GM12874 (cell line): ENCODE data around the gene MFGE8.

Source experiments
- TF ChIP-seq, protein P1 (sequence below): IDR thresholded peaks from 2 replicates; pipeline ENCODE4 v1.5.1; 2011; ENCODE audit warnings: low read depth, mild to moderate bottlenecking, control low read depth, low read length, moderate library complexity; ENCODE audit not compliant: insufficient read depth

The MFGE8 gene

DNA sequence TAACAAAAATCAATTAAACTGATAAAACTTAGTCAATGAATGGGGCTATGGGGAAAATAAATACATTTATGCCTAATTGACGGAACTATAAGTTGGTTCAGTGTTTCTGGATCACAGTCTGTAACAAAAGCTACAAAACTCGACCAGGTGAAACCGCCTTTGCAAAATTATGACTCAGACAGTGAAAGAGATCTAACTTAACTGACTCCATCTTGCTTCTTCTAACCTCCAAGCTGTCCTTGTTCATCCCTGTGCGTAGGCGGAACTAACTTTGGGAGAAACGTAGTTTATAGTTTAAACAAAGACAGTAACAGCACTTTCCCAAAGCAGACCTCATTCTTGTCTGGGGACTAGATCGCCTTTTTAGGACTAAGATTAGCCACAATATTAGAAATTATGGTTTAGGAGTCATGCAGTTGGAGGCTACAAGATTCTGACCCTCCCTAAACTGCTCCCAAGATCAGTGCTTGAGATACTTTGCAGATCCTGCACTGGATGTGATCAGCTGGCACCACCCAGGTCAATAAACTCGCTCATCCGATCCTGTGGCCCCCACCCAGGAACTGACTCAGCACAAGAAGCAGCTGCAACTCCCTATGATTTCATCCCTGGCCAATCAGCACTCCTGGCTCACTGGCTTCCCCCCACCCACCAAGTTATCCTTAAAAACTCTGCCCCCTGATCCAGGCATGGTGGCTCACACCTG is 7.2 kb upstream of the MFGE8 start:
- TF ChIP-seq, protein P1, sequence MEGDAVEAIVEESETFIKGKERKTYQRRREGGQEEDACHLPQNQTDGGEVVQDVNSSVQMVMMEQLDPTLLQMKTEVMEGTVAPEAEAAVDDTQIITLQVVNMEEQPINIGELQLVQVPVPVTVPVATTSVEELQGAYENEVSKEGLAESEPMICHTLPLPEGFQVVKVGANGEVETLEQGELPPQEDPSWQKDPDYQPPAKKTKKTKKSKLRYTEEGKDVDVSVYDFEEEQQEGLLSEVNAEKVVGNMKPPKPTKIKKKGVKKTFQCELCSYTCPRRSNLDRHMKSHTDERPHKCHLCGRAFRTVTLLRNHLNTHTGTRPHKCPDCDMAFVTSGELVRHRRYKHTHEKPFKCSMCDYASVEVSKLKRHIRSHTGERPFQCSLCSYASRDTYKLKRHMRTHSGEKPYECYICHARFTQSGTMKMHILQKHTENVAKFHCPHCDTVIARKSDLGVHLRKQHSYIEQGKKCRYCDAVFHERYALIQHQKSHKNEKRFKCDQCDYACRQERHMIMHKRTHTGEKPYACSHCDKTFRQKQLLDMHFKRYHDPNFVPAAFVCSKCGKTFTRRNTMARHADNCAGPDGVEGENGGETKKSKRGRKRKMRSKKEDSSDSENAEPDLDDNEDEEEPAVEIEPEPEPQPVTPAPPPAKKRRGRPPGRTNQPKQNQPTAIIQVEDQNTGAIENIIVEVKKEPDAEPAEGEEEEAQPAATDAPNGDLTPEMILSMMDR: no peak

DNA sequence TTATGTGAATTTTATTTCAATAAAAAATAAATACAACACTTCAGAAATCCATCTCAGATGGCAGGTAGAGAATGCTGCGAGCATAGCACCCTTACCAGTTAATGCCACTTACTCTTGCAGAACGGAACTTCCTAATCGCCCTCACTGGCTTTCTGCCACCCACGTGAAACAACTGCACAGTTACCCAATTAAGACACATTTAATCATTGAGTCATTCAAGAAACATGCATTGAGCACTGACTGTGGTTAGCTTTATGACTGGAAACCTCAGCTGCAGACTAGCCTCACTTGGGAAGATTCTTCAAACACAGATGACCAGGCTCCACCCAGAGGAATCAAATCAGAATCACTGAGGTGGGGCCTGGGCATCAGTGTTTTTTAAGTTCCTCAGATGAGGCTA is 5.6 kb upstream of the MFGE8 start:
- TF ChIP-seq, protein P1: no peak

DNA sequence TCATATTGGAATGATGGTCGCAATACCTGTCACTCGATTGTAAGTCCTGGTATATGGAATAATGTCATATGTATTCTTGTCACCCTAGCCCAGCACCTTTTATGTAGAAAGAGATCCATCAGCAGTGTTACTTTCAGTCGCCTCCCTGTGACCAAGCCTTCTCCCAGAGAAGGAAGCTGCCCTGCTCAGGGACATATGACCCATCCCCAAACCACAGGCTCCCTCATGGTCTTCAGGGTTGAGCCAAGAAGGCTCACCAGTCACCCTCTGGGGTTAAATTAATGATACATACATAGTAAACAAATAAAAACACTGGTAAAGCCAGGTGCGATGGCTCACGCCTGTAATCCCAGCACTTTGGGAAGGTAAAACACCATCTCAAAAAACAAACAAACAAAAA is 4.6 kb upstream of the MFGE8 start:
- TF ChIP-seq, protein P1: no peak

DNA sequence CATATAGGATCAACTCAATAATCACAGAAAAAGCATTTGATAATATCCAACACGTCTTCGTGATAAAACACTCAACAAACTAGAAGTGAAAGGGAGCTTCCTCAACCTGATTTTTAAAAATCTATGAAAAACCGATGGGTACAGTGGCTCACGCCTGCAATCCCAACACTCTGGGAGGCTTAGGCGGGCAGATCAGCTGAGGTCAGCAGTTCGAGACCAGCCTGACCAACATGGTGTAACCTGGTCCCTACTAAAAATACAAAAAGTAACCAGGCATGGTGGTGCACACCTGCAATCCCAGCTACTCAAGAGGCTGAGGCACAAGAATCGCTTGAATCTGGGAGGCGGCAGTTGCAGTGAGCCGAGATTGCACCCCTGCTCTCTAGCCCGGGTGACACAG is 2.2 kb upstream of the MFGE8 start:
- TF ChIP-seq, protein P1: no peak

DNA sequence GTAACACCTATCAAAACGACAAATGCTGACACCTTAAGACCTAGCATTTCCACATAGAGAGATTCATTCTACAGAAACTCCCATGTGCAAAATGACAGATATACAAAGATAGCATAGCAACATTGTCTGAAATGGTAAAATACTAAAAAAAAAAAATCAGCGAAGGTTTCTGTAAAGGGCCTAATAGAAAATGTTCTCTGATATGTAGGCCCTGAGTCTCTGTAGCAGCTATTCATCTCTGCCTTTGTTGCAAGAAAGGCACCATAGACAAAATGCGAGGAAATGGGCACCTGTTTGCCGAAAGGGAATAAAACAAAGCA is 631 bp upstream of the MFGE8 start:
- TF ChIP-seq, protein P1: no peak

DNA sequence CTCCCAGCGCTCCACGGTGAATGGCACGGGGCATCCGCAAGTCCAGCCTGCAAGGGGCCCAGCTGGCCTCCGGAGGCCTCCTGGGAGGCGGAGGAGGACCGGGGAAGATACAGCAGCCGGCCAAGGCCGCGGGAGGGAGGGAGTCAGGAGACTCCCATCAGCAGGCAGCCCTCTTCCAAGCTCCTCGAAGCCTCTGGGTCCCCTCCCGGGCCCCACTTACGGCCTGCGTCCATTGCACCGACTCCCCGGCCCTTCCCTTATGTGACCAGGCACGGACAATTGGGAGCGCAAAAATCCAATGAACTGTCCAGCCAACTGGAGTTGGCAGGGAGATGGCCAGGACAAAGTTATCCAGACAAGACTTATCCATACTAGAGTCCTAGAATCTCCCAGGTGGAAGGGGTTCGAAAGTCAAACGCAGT is 668 bp downstream of the MFGE8 start:
- TF ChIP-seq, protein P1: no peak

DNA sequence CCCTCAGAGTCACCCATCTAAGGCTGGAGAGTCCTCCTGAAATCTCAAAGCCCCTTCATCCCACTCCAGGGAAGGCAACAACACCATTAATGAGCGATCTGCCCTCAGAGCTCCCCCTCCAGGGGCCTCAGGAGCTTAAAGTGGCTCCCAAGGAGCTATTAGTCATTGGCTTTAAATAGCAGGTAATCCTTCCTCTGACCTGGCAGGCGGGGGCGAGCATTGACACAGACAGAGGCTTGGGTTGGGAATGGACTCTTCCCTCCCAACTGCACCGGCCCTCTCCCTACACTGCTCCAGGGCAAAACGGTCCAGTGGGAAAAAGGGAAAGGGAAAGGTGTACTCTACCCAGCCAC is 1.4 kb downstream of the MFGE8 start:
- TF ChIP-seq, protein P1: no peak
